Uterus (tissue), 2 donors: Measurements from ENCODE around the gene CYP27A1.

Experiments used
- POLR2A ChIP-seq, 2 donors: fragments of 450-650 bp; IDR thresholded peaks; one replicate each; pipeline ENCODE4 v1.6.1; 2016; ENCODE audit warnings: antibody characterized with exemption in 2 of 2, mild to moderate bottlenecking in 1 of 2, moderate library complexity in 1 of 2
- TF ChIP-seq, protein P1 (sequence below), 4 experiments: fragments of 200-600 bp in 2 of 4; fragments of 450-650 bp in 2 of 4; sonication (generic) in 2 of 4; IDR thresholded peaks; one replicate each; pipeline ENCODE4 v1.5.1; 2016 to 2019; ENCODE audit warnings: antibody characterized with exemption in 4 of 4, mild to moderate bottlenecking in 2 of 4, moderate library complexity in 1 of 4

GRCh38 chr2:218824004-218824403, 42.1 kb downstream of the CYP27A1 start:
- TF ChIP-seq, protein P1, sequence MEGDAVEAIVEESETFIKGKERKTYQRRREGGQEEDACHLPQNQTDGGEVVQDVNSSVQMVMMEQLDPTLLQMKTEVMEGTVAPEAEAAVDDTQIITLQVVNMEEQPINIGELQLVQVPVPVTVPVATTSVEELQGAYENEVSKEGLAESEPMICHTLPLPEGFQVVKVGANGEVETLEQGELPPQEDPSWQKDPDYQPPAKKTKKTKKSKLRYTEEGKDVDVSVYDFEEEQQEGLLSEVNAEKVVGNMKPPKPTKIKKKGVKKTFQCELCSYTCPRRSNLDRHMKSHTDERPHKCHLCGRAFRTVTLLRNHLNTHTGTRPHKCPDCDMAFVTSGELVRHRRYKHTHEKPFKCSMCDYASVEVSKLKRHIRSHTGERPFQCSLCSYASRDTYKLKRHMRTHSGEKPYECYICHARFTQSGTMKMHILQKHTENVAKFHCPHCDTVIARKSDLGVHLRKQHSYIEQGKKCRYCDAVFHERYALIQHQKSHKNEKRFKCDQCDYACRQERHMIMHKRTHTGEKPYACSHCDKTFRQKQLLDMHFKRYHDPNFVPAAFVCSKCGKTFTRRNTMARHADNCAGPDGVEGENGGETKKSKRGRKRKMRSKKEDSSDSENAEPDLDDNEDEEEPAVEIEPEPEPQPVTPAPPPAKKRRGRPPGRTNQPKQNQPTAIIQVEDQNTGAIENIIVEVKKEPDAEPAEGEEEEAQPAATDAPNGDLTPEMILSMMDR (IDR thresholded peaks at IDR 0.05) = no peak
- TF ChIP-seq POLR2A (IDR thresholded peaks at IDR 0.05) = no peak
